ENCODE data around the gene CHCHD6.

The CHCHD6 gene

DNA sequence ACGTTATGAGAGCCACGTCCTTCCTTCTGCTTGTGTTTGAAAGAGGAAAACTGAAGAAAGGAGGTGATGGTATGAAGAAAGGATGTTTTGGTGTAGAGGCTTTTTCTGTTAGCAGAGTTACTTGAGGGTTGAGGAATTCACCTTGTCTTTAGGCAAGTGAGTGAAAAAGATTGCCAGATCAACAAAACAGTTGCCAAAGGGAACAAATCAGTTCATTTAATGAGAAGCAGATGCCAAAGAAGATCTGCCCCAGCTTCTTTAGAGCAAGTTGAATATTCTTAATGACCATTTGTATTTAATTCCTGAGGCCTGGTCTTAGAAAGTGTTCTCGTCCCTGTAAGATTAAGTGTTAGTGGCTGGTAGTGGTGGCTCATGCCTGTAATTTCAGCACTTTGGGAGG is 2.6 kb downstream of the CHCHD6 start:
- Histone ChIP-seq H3K4me3 (no peak overlapping the region), H3K9ac (ENCODE audit: insufficient read length) (no peak overlapping the region), H3K36me3 (ENCODE audit: insufficient read depth, low read length) (peaks cover 22% of the 10 kb centered on the region), H3K9me3 (ENCODE audit: low read depth, low read length) (peaks cover under 1% of the 10 kb centered on the region; the same call in 1 of the 2 replicates), H3K27ac (no peak overlapping the region)
- TF ChIP-seq POLR2AphosphoS5 (IDR thresholded peaks at IDR 0.05; ENCODE audit: borderline replicate concordance, low read depth, low read length), result no peak
- no peak for TF ChIP-seq EZH2 (IDR thresholded peaks at IDR 0.05)
- TF ChIP-seq FOXP2 (optimal IDR thresholded peaks at IDR 0.05; ENCODE audit: control extremely low read depth, extremely low read length, insufficient read depth), result no peak
- no peak for DNase-seq (ENCODE audit: low read depth, low spot score)

DNA sequence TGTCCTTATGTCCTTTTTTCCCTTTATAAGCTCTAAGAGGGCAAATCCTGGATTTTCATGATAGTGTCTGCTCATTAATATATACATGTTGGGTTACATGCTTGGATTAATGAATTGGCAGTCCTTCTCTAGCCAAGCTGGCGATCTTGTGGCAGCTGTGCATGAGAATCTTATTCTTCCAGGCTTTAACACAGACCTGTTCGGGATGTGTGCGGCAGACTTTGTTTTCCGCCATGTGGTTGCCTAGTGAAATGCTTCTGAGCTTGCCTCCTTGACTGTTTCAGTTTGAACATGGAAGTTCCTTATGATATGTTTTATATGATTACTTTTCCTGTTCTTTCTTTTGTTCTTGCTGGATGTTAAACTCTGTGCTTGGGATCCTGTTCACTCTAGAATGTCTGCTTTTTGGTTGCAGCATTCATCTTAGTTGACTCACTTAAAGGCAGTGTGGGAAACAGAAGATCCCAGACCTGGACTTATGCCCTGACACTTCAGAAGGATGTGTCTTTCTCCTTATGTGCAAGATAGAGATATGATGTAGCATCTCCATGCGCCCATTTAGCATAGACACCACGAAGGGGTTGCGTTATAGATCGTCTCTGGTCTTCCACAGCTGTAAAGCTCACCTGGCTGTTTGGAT is 7.2 kb downstream of the CHCHD6 start:
- peaks cover 22% of the 10 kb centered on the region for H3K36me3 ChIP-seq (ENCODE audit: insufficient read depth, low read length)
- no peaks in the 10 kb centered on the region; the same call in 1 of the 2 replicates for H3K9me3 ChIP-seq (ENCODE audit: low read depth, low read length)
- H3K4me3 ChIP-seq, result no peak overlapping the region
- H3K27ac ChIP-seq, result no peak overlapping the region
- DNase-seq (ENCODE audit: low read depth, low spot score), result no peak
- no peak overlapping the region for H3K9ac ChIP-seq (ENCODE audit: insufficient read length)
- TF ChIP-seq EZH2 (IDR thresholded peaks at IDR 0.05) (no peak), POLR2AphosphoS5 (IDR thresholded peaks at IDR 0.05; ENCODE audit: borderline replicate concordance, low read depth, low read length) (no peak), FOXP2 (optimal IDR thresholded peaks at IDR 0.05; ENCODE audit: control extremely low read depth, extremely low read length, insufficient read depth) (no peak)

DNA sequence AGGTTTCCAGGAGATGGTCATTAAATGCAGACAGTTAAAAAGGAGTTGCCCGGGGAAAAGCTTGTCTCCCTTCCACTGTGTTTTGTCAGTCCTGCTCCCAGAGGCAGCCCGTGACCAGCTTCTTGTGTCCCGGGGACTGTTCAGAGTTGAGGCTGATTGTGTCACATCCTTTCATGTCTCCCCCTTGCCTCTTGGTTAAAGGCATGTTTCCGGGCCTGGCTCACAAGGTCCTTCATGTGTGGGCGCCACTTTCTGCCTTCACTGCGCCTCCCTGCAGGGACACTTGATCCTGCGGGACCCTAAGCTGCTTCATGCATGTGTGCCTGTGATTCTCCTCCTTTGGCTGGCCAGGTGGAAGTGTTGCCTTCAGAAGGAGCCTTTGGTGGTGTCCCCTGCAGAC is 9.2 kb downstream of the CHCHD6 start:
- no peak for DNase-seq (ENCODE audit: low read depth, low spot score)
- H3K9ac ChIP-seq (ENCODE audit: insufficient read length), result no peak overlapping the region
- TF ChIP-seq POLR2AphosphoS5 (IDR thresholded peaks at IDR 0.05; ENCODE audit: borderline replicate concordance, low read depth, low read length) (no peak), FOXP2 (optimal IDR thresholded peaks at IDR 0.05; ENCODE audit: control extremely low read depth, extremely low read length, insufficient read depth) (no peak), EZH2 (IDR thresholded peaks at IDR 0.05) (no peak)
- H3K4me3 ChIP-seq, result no peak overlapping the region
- no peaks in the 10 kb centered on the region; the same call in 1 of the 2 replicates for H3K9me3 ChIP-seq (ENCODE audit: low read depth, low read length)
- H3K27ac ChIP-seq, result no peak overlapping the region
- peaks cover 11% of the 10 kb centered on the region for H3K36me3 ChIP-seq (ENCODE audit: insufficient read depth, low read length)

DNA sequence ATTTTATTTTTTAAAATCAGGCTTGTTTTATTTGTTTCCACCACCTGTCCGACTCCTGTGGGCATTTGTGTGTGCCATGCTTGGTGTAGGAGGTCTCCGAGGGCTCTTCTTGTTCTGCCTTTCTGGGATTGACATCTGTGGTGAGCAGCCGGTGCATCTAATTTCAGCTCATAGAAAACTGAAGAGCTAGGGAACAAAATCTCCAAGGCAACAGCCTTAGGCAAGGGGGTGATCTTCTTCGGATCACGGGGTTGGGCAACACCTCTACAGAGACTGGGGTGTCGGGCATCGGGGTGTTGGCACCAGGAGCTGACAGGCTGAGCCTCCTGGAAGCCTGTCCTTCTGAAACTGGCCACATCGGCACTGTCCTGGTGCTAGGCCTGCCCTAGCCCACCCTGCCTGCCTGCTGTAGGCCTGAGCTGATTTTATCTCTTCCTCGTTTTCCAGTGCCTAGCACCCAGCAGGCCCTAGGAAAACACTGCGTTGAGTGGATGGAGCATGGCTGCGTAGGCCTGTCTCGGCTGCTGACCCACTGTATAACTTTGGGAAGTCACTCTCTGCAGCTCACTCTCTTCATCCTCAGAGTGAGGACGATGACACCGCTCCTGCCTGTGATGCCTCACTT is 10.3 kb downstream of the CHCHD6 start:
- DNase-seq (ENCODE audit: low read depth, low spot score), result no peak
- Histone ChIP-seq H3K4me3 (no peak overlapping the region), H3K27ac (no peak overlapping the region), H3K36me3 (ENCODE audit: insufficient read depth, low read length) (peaks cover 4% of the 10 kb centered on the region), H3K9me3 (ENCODE audit: low read depth, low read length) (no peaks in the 10 kb centered on the region), H3K9ac (ENCODE audit: insufficient read length) (no peak overlapping the region)
- TF ChIP-seq POLR2AphosphoS5 (IDR thresholded peaks at IDR 0.05; ENCODE audit: borderline replicate concordance, low read depth, low read length) (no peak), EZH2 (IDR thresholded peaks at IDR 0.05) (no peak), FOXP2 (optimal IDR thresholded peaks at IDR 0.05; ENCODE audit: control extremely low read depth, extremely low read length, insufficient read depth) (no peak)

DNA sequence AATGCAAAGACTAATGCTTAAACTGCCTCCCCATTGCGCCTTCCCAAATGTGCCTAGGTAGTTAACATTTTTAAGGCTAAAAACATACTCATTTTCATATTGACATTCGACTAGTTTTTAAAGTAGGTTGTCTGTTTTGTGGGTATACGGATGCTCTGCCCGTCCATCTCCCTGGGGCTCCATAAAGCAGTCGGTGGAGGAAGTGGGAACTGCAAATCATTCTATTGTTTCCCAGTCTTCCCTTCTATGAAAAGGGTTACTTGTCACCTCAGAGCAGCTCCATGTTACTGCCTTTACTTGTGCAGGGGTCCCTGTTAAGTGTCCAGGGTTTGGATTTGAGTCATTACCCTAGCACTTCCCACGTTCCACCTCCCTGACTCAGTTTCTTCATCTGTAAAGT is 10.9 kb downstream of the CHCHD6 start:
- no peak overlapping the region for H3K9ac ChIP-seq (ENCODE audit: insufficient read length)
- TF ChIP-seq FOXP2 (optimal IDR thresholded peaks at IDR 0.05; ENCODE audit: control extremely low read depth, extremely low read length, insufficient read depth) (no peak), EZH2 (IDR thresholded peaks at IDR 0.05) (no peak), POLR2AphosphoS5 (IDR thresholded peaks at IDR 0.05; ENCODE audit: borderline replicate concordance, low read depth, low read length) (no peak)

DNA sequence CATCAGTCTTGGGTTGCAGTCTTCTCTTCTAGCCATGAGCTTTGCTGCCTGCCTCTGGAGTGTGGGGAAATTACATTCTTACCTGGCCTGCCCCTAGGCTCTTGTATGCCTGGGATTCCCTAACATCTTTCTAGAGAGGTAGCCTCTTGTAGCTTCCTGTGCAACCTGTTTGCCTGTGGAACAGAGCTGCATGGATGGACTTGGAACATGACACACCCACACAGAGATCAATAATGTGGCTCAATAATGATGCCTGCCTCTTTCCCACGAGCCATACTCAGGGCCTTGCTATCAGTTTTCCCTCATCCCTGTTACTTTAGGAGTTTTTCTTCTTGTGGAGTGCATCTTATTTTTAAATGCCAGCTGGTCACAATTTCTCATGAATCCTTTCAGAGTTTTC is 11.4 kb downstream of the CHCHD6 start:
- DNase-seq (ENCODE audit: low read depth, low spot score), result no peak
- H3K9ac ChIP-seq (ENCODE audit: insufficient read length), result no peak overlapping the region
- H3K4me3 ChIP-seq, result no peak overlapping the region
- TF ChIP-seq EZH2 (IDR thresholded peaks at IDR 0.05) (no peak), POLR2AphosphoS5 (IDR thresholded peaks at IDR 0.05; ENCODE audit: borderline replicate concordance, low read depth, low read length) (no peak), FOXP2 (optimal IDR thresholded peaks at IDR 0.05; ENCODE audit: control extremely low read depth, extremely low read length, insufficient read depth) (no peak)
- H3K36me3 ChIP-seq (ENCODE audit: insufficient read depth, low read length), result no peaks in the 10 kb centered on the region
- H3K9me3 ChIP-seq (ENCODE audit: low read depth, low read length), result no peaks in the 10 kb centered on the region
- no peak overlapping the region for H3K27ac ChIP-seq

More for the DNA sequence above, 10.9 kb downstream of the CHCHD6 start:
- Histone ChIP-seq H3K9me3 (ENCODE audit: low read depth, low read length) (no peaks in the 10 kb centered on the region), H3K4me3 (no peak overlapping the region), H3K27ac (no peak overlapping the region), H3K36me3 (ENCODE audit: insufficient read depth, low read length) (no peaks in the 10 kb centered on the region)
- DNase-seq (ENCODE audit: low read depth, low spot score), result no peak

DNA sequence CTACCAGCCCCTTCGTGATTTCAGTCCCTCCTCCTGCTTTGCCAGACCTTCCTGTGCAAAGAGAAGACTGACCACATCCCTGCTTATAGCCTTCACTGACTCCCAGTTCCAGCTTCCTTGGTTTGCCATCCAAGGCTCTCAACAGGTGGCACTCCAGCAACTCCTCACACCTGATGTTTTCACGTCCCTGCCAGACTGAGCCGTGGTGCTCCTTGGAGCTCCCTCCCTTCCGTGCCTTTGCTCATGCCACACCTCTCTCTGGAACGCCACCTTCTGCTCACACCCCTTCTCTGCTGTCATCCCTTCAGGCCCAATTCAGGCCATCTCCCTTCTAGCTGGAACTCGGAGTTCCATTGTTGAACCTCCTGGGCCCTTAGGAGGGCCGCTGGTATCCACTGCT is 12.0 kb downstream of the CHCHD6 start:
- H3K9me3 ChIP-seq (ENCODE audit: low read depth, low read length), result no peaks in the 10 kb centered on the region
- no peak for TF ChIP-seq POLR2AphosphoS5 (IDR thresholded peaks at IDR 0.05; ENCODE audit: borderline replicate concordance, low read depth, low read length)
- no peak overlapping the region for H3K27ac ChIP-seq

DNA sequence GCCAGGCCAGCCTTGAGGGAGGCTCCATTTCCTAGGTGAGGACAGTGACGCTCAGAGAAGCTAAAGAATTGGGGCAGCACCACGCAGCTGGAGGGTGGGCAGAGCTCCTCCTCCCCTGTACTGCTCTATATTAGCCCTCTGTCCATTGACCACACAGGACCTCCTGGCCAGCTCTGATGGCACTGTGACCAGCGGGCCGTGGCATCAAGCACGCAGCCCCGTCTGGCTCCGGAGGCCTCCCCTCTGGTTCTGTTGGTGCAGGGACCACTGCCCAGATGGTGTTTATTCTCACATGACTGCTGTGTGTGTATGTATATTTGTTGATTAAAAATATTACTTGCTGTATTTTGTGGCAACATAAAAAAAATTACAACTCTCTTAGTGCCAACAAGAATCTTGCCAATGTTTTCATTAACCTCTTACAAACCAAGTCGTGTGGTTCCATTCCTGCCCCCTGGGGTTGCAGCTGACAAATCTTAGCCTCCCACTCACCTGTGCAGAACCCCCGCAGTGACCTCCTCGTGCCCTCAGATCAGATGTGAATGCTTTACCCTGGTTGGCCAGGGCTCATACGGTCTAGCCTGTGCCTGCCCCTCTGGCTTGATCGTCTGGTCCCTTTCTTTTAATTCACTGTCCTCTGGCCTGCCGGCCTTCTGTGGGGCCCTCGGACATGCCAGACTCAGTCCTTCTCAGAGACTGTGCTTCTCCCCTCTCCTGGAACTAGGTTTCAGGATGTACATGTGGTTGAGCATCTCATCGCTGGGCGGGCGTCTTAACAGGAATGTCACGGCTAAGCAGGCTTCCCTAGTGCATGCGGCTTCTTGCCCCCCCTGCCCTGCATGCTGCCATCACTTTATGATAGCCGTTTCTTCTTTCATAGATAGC is 14.8 kb downstream of the CHCHD6 start:
- TF ChIP-seq FOXP2 (optimal IDR thresholded peaks at IDR 0.05; ENCODE audit: control extremely low read depth, extremely low read length, insufficient read depth) (no peak), EZH2 (IDR thresholded peaks at IDR 0.05) (no peak), POLR2AphosphoS5 (IDR thresholded peaks at IDR 0.05; ENCODE audit: borderline replicate concordance, low read depth, low read length) (no peak)
- Histone ChIP-seq H3K4me3 (no peak overlapping the region), H3K9ac (ENCODE audit: insufficient read length) (no peak overlapping the region), H3K9me3 (ENCODE audit: low read depth, low read length) (no peaks in the 10 kb centered on the region), H3K27ac (no peak overlapping the region), H3K36me3 (ENCODE audit: insufficient read depth, low read length) (no peaks in the 10 kb centered on the region)
- no peak for DNase-seq (ENCODE audit: low read depth, low spot score)

More for the DNA sequence above, 12.0 kb downstream of the CHCHD6 start:
- no peak for DNase-seq (ENCODE audit: low read depth, low spot score)
- no peak overlapping the region for H3K9ac ChIP-seq (ENCODE audit: insufficient read length)
- no peaks in the 10 kb centered on the region for H3K36me3 ChIP-seq (ENCODE audit: insufficient read depth, low read length)
- H3K4me3 ChIP-seq, result no peak overlapping the region

Measured in SK-N-MC (cell line).